ENCODE data around the gene LTBP2. TPM values are rescaled to one million over a fixed set of nuclear protein-coding genes. Genes with fewer than 3 reads are reported as not detected.

LTBP2 gene
- total RNA-seq, 1 experiment from 2014 or later = 1.5 TPM

GRCh38 chr14:74579447-74580274 is 32.4 kb downstream of the LTBP2 start:
- peaks cover 42 to 70% of the 10 kb centered on the region in 2 experiments for H3K4me1 ChIP-seq (ENCODE audit: control insufficient read depth in 1 of 2, insufficient read depth in 2 of 2, low read length in 2 of 2)
- no peaks in the 10 kb centered on the region for H3K79me2 ChIP-seq (ENCODE audit: insufficient read depth, low read length)
- peak overlapping the region; percentile 68 for H3K4me2 ChIP-seq (ENCODE audit: low read length)
- H3K9ac ChIP-seq (ENCODE audit: low read length) = peak overlapping the region; percentile 32; the same call in 1 of the 2 replicates
- peak overlapping the region; percentile 68 for H3K27ac ChIP-seq (ENCODE audit: low read depth, low read length)
- RAD21 ChIA-PET (ENCODE audit: low non-redundant PET in 1 of 2, low total read pairs in 2 of 2, uncharacterized antibody in 2 of 2, unreplicated experiment in 2 of 2) = no interaction called here
- no peaks in the 10 kb centered on the region for H3K9me3 ChIP-seq (ENCODE audit: control insufficient read depth in 1 of 2, insufficient read depth in 1 of 2, low read depth in 1 of 2, low read length in 2 of 2)
- intact Hi-C loops (cut with micrococcal nuclease) = no loop called here
- H3K9me2 ChIP-seq (ENCODE audit: insufficient read depth) = no peaks in the 10 kb centered on the region
- H3K27me3 ChIP-seq (ENCODE audit: insufficient read depth, low read length) = no peaks in the 10 kb centered on the region
- ATAC-seq (peak; percentile 69), DNase-seq (ENCODE audit: low read depth, low spot score) (peak; percentile 62)
- TF ChIP-seq SP1 (IDR thresholded peaks at IDR 0.05; ENCODE audit: low read depth) (peak; percentile 51; the same call in 1 of the 2 replicates), TCF7L2 (IDR thresholded peaks at IDR 0.05; ENCODE audit: borderline replicate concordance, extremely low read depth, insufficient read depth, insufficient read length) (no peak), MAX (IDR thresholded peaks at IDR 0.05) (peak; percentile 42; the same call in 1 of the 2 replicates), FOSL1 (IDR thresholded peaks at IDR 0.05; ENCODE audit: low read depth) (peak; percentile 67), SRF (IDR thresholded peaks at IDR 0.05; ENCODE audit: low read depth) (no peak), YY1 (IDR thresholded peaks at IDR 0.05; ENCODE audit: extremely low read depth, insufficient replicate concordance, low read depth, low read length) (peak; percentile 44), JUND (IDR thresholded peaks at IDR 0.05) (peak; percentile 61), ZNF274 (IDR thresholded peaks at IDR 0.05; ENCODE audit: low read depth, low read length) (no peak), ZBTB33 (IDR thresholded peaks at IDR 0.05; ENCODE audit: extremely low read depth, insufficient replicate concordance, low read length) (no peak)
- H3K36me3 ChIP-seq (ENCODE audit: control insufficient read depth in 1 of 2, insufficient read depth in 2 of 2, low read length in 2 of 2) = no peaks in the 10 kb centered on the region
- H4K20me1 ChIP-seq (ENCODE audit: insufficient read depth) = no peaks in the 10 kb centered on the region
- CTCF ChIA-PET = no interaction called here
- peak overlapping the region; percentile 91 for H2AFZ ChIP-seq (ENCODE audit: low read depth, low read length, poor library complexity, severe bottlenecking)
- POLR2A ChIA-PET = no interaction called here
- peak overlapping the region in 1 of 2 experiments; percentile 22; a peak in 1 of 4 replicates for H3K4me3 ChIP-seq (replicated peaks in 1 of 2; ENCODE audit: low read depth in 1 of 2, low read length in 2 of 2)
- no TSS peak for BruUV-seq (replicated peaks)
